Measurements from ENCODE around the gene CD99.
"Not testable (repeated sequence)": the region's sequence is repeated elsewhere in the genome, so short reads cannot be mapped to it uniquely, and the experiment has no call there.

The CD99 gene

DNA sequence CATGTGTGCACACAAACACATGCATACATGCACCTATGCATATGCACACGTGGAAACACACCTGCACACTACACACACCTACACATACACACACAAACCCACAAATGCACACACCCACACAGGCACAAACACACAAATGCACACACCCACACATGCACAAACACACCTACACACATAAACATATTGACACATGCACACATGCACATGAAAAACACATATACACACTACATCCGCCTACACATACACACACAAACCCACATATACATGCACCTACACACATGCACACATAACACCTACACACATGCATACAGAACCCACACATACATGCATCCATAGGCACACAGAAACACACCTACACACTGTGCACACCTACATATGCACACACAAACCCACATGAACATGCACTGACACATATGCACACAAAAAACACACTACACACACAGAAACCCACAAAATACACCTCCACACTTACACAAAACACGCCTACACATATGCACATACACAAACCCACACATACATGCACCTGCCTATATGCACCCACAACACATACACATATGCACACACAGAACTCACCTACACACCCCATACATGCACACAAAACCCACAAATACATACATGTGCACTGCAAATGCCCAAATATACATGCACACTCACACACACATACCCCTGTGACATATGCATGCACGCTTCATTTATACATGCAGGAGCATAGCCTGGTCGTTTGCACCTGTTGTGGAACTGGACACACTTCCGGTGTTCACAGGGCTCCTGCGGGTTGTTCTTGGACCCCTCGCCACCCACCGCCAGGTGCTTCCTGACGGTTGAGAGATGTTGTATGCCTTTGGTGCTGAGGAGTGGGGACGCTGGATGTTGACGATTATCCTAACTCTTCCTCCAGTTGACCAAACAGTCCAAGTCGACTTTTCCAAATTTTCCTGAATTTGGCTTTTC lies 22.1 kb downstream of the CD99 start:
- Histone ChIP-seq H3K27ac (ENCODE audit: low read length) (no peak overlapping the region), H3K9me3 (ENCODE audit: control insufficient read depth in 1 of 2, low read length in 2 of 2) (no peaks in the 10 kb centered on the region), H3K4me1 (ENCODE audit: control insufficient read depth in 1 of 2, insufficient read depth in 2 of 2, low read length in 2 of 2) (peaks cover 6 to 34% of the 10 kb centered on the region in 2 donors), H3K4me3 (ENCODE audit: low read depth in 1 of 2, low read length in 2 of 2) (no peak overlapping the region), H3K27me3 (ENCODE audit: low read depth, low read length) (no peaks in the 10 kb centered on the region), H3K36me3 (ENCODE audit: control insufficient read depth in 1 of 2, insufficient read depth in 2 of 2, low read length in 2 of 2) (peaks cover 33 to 36% of the 10 kb centered on the region in 2 donors)

DNA sequence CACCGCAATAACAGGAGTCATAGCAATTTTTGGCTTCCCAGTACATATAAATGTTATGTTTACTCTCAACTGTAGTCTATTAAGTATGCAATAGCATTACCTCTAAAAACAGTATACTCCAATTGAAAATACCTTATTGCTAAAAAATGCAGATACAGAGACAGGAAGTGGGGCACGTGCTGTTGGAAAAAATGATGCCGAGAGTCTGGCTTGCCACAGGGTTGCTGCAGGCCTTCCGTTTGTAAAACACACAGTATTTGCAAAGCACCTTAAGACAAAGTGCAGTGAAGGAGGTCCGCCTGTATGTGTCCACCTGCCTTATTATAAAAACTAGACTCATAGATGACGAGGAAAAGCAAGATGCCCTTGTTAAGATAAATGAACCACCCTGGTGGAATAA lies 23.5 kb downstream of the CD99 start:
- Histone ChIP-seq H3K9me3 (ENCODE audit: control insufficient read depth in 1 of 2, low read length in 2 of 2) (no peaks in the 10 kb centered on the region), H3K4me3 (ENCODE audit: low read depth in 1 of 2, low read length in 2 of 2) (no peak overlapping the region), H3K36me3 (ENCODE audit: control insufficient read depth in 1 of 2, insufficient read depth in 2 of 2, low read length in 2 of 2) (peaks cover 43 to 50% of the 10 kb centered on the region in 2 donors), H3K4me1 (ENCODE audit: control insufficient read depth in 1 of 2, insufficient read depth in 2 of 2, low read length in 2 of 2) (peaks cover 0 to 20% of the 10 kb centered on the region in 2 donors), H3K27ac (ENCODE audit: low read length) (no peak overlapping the region), H3K27me3 (ENCODE audit: low read depth, low read length) (no peaks in the 10 kb centered on the region)

DNA sequence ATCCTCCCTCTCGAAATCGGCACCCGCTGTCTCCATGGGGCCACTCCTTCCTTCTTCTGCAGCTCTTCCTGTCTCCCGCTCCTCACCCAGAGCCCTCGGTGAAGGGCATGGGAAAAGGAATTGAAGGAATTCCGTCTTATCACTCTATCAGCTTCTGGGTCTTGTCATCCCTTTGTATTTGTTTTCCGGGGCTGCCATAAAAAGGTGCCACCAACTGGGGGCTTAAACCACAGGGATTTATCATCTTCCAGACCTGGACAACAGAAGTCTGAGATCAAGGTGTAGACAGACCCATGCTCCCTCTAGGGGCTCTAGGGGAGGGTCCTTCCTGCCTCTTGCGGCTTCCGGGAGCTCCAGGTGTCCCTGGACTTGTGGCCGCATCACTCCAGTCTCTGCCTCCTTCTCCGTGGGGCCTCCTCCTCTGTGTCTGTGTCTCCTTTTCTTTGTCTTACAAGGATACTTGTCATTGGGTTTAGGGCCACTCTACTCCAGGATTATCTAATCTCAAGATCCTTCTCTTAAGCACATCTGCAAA lies 24.0 kb downstream of the CD99 start:
- Histone ChIP-seq H3K9me3 (ENCODE audit: control insufficient read depth in 1 of 2, low read length in 2 of 2) (no peaks in the 10 kb centered on the region), H3K4me1 (ENCODE audit: control insufficient read depth in 1 of 2, insufficient read depth in 2 of 2, low read length in 2 of 2) (peaks cover 0 to 14% of the 10 kb centered on the region in 2 donors), H3K4me3 (ENCODE audit: low read depth in 1 of 2, low read length in 2 of 2) (no peak overlapping the region), H3K36me3 (ENCODE audit: control insufficient read depth in 1 of 2, insufficient read depth in 2 of 2, low read length in 2 of 2) (peaks cover 49 to 55% of the 10 kb centered on the region in 2 donors), H3K27ac (ENCODE audit: low read length) (no peak overlapping the region), H3K27me3 (ENCODE audit: low read depth, low read length) (no peaks in the 10 kb centered on the region)

DNA sequence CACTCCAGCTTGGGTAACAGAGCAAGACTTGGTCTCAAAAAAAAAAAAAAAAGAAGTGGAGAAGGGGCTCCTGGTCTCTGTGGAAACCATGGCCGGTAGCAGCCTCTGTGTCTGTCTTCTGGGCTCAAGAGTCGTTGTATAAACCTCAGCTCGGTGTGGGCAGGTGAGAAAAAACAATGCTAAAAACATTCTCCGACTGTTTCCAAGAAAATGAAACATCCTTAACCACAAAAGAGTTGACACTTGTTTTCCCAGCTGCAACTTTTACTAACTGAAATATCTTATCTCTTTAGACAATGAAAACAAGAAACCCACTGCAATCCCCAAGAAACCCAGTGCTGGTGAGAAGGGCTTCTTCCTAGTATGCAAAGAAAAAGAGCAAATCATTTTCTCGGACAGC lies 26.2 kb downstream of the CD99 start:
- no peaks in the 10 kb centered on the region for H3K4me1 ChIP-seq (ENCODE audit: control insufficient read depth in 1 of 2, insufficient read depth in 2 of 2, low read length in 2 of 2)
- H3K4me3 ChIP-seq (ENCODE audit: low read depth in 1 of 2, low read length in 2 of 2): no peak overlapping the region
- peaks cover 58 to 69% of the 10 kb centered on the region in 2 donors for H3K36me3 ChIP-seq (ENCODE audit: control insufficient read depth in 1 of 2, insufficient read depth in 2 of 2, low read length in 2 of 2)
- H3K27me3 ChIP-seq (ENCODE audit: low read depth, low read length): no peaks in the 10 kb centered on the region
- no peaks in the 10 kb centered on the region for H3K9me3 ChIP-seq (ENCODE audit: control insufficient read depth in 1 of 2, low read length in 2 of 2)
- H3K27ac ChIP-seq (ENCODE audit: low read length): no peak overlapping the region

DNA sequence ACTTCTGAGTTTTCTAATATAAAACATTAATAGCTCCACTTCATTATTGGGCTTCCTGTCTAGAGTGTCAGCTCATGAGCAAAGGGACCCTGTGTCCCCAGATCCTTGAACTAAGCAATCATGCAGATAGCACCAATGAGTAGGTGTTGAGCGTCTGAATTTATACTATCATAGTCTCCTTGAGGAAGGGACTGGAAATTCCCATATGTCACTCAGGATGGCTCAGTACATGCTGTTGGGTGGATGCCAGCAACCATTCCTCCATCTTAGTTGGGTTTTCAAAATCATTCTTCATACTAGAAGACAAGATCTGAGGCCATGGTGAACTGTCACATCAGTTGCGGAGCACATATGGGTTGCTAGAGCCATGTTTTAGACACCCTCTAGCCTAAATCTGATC lies 27.7 kb downstream of the CD99 start:
- H3K36me3 ChIP-seq (ENCODE audit: control insufficient read depth in 1 of 2, insufficient read depth in 2 of 2, low read length in 2 of 2): peaks cover 60 to 82% of the 10 kb centered on the region in 2 donors
- H3K9me3 ChIP-seq (ENCODE audit: control insufficient read depth in 1 of 2, low read length in 2 of 2): no peaks in the 10 kb centered on the region
- no peaks in the 10 kb centered on the region for H3K4me1 ChIP-seq (ENCODE audit: control insufficient read depth in 1 of 2, insufficient read depth in 2 of 2, low read length in 2 of 2)
- no peak overlapping the region for H3K4me3 ChIP-seq (ENCODE audit: low read depth in 1 of 2, low read length in 2 of 2)
- H3K27ac ChIP-seq (ENCODE audit: low read length): no peak overlapping the region
- H3K27me3 ChIP-seq (ENCODE audit: low read depth, low read length): no peaks in the 10 kb centered on the region

DNA sequence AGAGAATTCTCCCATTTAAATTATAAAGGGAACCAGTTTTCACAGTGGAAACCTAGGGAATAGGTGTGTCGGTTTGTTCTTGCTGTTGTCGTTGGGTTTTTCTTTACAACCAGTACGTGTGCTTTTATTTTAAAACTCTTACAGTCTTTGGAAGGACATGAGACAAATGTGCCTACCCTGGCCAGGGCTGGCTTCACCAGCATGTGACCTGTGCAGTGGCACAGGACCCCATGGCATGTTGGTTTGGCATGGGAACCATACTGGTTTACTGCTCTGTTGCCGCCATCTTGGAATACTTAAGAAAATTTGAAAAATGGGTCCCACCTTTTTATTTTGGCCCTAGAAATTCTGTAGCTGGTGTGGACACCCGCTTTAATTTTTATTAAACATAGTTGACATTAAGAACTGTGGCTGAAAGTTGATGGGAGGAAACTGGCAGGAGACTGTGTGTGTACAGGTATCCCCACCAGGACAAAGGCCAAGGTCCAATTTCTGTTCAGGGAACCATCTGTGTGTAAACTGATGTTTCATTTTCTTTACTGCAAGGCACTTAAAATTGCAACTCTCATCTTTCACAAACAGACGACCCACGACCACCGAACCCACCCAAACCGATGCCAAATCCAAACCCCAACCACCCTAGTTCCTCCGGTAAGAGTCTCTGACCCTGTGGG lies 28.8 kb downstream of the CD99 start:
- Histone ChIP-seq H3K4me3 (ENCODE audit: low read depth in 1 of 2, low read length in 2 of 2) (no peak overlapping the region), H3K27me3 (ENCODE audit: low read depth, low read length) (no peaks in the 10 kb centered on the region), H3K4me1 (ENCODE audit: control insufficient read depth in 1 of 2, insufficient read depth in 2 of 2, low read length in 2 of 2) (no peaks in the 10 kb centered on the region), H3K9me3 (ENCODE audit: control insufficient read depth in 1 of 2, low read length in 2 of 2) (no peaks in the 10 kb centered on the region), H3K27ac (ENCODE audit: low read length) (no peak overlapping the region), H3K36me3 (ENCODE audit: control insufficient read depth in 1 of 2, insufficient read depth in 2 of 2, low read length in 2 of 2) (peaks cover 59 to 82% of the 10 kb centered on the region in 2 donors)

DNA sequence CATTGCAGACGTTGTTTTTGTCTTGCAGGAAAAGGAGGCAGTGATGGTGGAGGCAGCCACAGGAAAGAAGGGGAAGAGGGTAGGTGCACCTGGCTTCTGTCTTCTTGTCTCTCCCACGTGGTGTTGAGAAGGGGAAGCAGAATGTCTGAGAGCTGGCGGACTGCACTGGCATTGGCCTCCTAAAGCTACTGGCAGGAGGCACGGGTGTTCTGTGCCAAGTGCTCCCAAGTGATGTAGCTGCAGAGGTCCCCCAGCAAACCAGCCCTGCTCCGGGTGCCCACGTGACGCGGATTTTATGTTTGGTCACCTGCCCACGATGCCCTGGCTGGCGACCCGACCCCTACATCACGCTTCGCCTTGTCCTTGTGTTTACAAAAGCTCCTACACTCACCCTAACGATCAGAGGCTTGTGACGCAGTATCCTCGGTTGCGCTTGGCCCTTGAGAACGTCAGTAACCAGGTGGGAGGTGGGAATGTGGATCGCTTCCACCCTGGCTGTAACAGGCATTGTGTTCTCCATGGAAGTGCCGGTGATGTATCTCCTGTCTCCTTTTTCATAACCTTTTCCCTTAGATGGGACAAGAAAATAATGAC lies 32.3 kb downstream of the CD99 start:
- no peaks in the 10 kb centered on the region for H3K9me3 ChIP-seq (ENCODE audit: control insufficient read depth in 1 of 2, low read length in 2 of 2)
- peaks cover 50 to 82% of the 10 kb centered on the region in 2 donors for H3K36me3 ChIP-seq (ENCODE audit: control insufficient read depth in 1 of 2, insufficient read depth in 2 of 2, low read length in 2 of 2)
- no peak overlapping the region for H3K4me3 ChIP-seq (ENCODE audit: low read depth in 1 of 2, low read length in 2 of 2)
- no peaks in the 10 kb centered on the region for H3K4me1 ChIP-seq (ENCODE audit: control insufficient read depth in 1 of 2, insufficient read depth in 2 of 2, low read length in 2 of 2)
- no peaks in the 10 kb centered on the region for H3K27me3 ChIP-seq (ENCODE audit: low read depth, low read length)
- H3K27ac ChIP-seq (ENCODE audit: low read length): no peak overlapping the region

DNA sequence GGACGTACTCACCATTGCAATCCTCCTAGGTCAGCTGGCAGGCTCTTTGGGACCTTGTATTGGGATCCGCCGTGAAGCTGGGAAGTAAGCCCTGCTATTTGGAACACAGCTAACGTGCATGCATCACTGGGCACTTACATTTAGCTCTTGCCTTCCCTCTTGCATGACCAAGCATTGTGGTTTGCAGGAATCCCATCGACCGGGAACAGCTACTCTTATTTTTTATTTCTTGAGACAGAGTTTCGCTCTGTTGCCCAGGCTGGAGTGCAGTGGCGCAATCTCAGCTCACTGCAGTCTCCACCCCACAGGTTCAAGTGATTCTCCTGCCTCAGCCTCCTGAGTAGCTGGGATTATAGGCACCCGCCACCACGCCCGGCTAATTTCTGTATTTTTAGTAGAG lies 36.2 kb downstream of the CD99 start:
- not testable (repeated sequence) for H3K4me1 ChIP-seq (ENCODE audit: control insufficient read depth in 1 of 2, insufficient read depth in 2 of 2, low read length in 2 of 2); H3K4me3 ChIP-seq (ENCODE audit: low read depth in 1 of 2, low read length in 2 of 2); H3K9me3 ChIP-seq (ENCODE audit: control insufficient read depth in 1 of 2, low read length in 2 of 2); H3K27ac ChIP-seq (ENCODE audit: low read length); H3K27me3 ChIP-seq (ENCODE audit: low read depth, low read length)
- peaks cover 31 to 78% of the 10 kb centered on the region in 2 donors for H3K36me3 ChIP-seq (ENCODE audit: control insufficient read depth in 1 of 2, insufficient read depth in 2 of 2, low read length in 2 of 2)

DNA sequence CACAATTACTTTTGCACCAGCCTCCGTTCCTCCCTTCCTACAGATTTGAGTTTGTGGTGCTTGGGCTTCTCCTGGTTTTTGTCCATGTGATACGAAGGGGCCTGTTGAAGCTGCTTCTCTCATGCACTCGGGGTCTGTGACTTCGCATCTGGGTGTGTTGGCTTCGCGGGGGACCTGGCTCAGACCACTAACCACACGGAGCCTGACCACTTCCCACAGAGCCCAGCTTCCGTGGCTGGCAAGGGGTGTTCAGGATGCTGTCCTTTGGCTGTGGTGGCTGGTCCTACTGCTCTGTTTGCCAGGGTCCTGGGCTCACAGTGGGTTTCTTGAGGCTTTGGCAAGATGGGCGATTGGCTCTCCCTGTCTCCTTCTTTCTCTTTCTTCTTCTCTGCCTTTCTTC lies 41.0 kb downstream of the CD99 start:
- no peak overlapping the region for H3K27ac ChIP-seq (ENCODE audit: low read length)
- H3K4me1 ChIP-seq (ENCODE audit: control insufficient read depth in 1 of 2, insufficient read depth in 2 of 2, low read length in 2 of 2): no peaks in the 10 kb centered on the region
- H3K9me3 ChIP-seq (ENCODE audit: control insufficient read depth in 1 of 2, low read length in 2 of 2): no peaks in the 10 kb centered on the region
- H3K36me3 ChIP-seq (ENCODE audit: control insufficient read depth in 1 of 2, insufficient read depth in 2 of 2, low read length in 2 of 2): peaks cover 25 to 60% of the 10 kb centered on the region in 2 donors
- no peak overlapping the region for H3K4me3 ChIP-seq (ENCODE audit: low read depth in 1 of 2, low read length in 2 of 2)
- H3K27me3 ChIP-seq (ENCODE audit: low read depth, low read length): no peaks in the 10 kb centered on the region

DNA sequence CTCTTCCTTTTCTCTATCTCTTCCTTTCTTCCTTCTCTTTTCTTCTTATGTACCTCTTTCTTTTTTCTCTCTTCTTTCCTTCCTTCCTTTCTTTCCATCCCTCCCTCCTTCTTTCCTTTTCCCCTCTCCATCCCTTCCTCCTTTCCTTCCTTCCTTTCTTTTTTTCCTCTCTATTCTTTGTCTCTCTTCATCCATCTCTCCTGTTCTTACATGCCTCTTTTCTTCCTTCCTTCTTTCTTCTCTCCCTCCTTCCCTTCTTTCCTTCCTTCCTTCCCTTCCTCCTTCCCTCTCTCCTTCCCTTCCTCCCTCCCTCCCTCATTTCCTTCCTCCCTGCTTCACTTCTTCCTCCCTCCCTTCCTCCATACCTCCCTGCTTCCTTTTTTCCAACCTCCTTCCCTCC lies 41.6 kb downstream of the CD99 start:
- Histone ChIP-seq H3K27me3 (ENCODE audit: low read depth, low read length) (no peaks in the 10 kb centered on the region), H3K27ac (ENCODE audit: low read length) (no peak overlapping the region), H3K9me3 (ENCODE audit: control insufficient read depth in 1 of 2, low read length in 2 of 2) (no peaks in the 10 kb centered on the region), H3K4me3 (ENCODE audit: low read depth in 1 of 2, low read length in 2 of 2) (no peak overlapping the region), H3K36me3 (ENCODE audit: control insufficient read depth in 1 of 2, insufficient read depth in 2 of 2, low read length in 2 of 2) (peaks cover 22 to 54% of the 10 kb centered on the region in 2 donors), H3K4me1 (ENCODE audit: control insufficient read depth in 1 of 2, insufficient read depth in 2 of 2, low read length in 2 of 2) (no peaks in the 10 kb centered on the region)

DNA sequence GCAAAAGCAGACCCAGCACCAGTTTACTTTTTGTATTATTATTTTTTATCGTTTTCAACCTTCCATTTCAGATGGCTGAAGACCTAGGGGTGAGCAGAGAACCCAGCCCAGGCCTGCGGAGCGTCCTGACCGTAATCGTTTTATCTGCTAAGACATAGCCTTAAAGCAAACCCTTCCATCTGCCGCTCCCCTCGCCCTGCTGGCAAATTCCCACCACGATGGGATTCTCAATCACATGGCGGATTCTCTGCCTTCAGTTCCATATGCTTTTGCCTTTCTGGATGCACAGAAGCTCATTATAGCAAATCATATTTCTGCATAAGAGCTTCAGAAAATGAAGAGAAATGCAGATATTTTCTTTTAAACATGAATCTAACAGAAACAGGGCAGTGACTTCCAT lies 42.2 kb downstream of the CD99 start:
- Histone ChIP-seq H3K4me1 (ENCODE audit: control insufficient read depth in 1 of 2, insufficient read depth in 2 of 2, low read length in 2 of 2) (no peaks in the 10 kb centered on the region), H3K36me3 (ENCODE audit: control insufficient read depth in 1 of 2, insufficient read depth in 2 of 2, low read length in 2 of 2) (peaks cover 29 to 54% of the 10 kb centered on the region in 2 donors), H3K4me3 (ENCODE audit: low read depth in 1 of 2, low read length in 2 of 2) (no peak overlapping the region), H3K9me3 (ENCODE audit: control insufficient read depth in 1 of 2, low read length in 2 of 2) (no peaks in the 10 kb centered on the region), H3K27ac (ENCODE audit: low read length) (no peak overlapping the region), H3K27me3 (ENCODE audit: low read depth, low read length) (no peaks in the 10 kb centered on the region)

All from muscle layer of duodenum (tissue), 2 donors.